H9 (cell line): ENCODE data around the gene PIGX. TPM values are rescaled to one million over a fixed set of nuclear protein-coding genes. Genes with fewer than 3 reads are reported as not detected.
A peak's percentile ranks its signal among the peaks of the same experiment; 100 is the strongest.
"Not testable (repeated sequence)": the region's sequence is repeated elsewhere in the genome, so short reads cannot be mapped to it uniquely, and the experiment has no call there.

ENCODE experiments used
- DNase-seq: peaks from one replicate; pipeline ENCODE4 v3.0.0-alpha.2; 2017
- H2AFZ ChIP-seq: one replicate; pipeline ENCODE4 v1.6.1; 2013; ENCODE audit warnings: mild to moderate bottlenecking, low read length, control low read depth, moderate library complexity
- H2AK5ac ChIP-seq: 2 replicates; pipeline ENCODE4 v1.6.1; 2013; ENCODE audit warnings: low read length, control low read depth, mixed read lengths; ENCODE audit not compliant: insufficient read length
- H2BK120ac ChIP-seq: one replicate; pipeline ENCODE4 v1.6.1; 2013; ENCODE audit warnings: low read depth, mild to moderate bottlenecking, low read length, control low read depth, inconsistent platforms; ENCODE audit not compliant: poor library complexity, severe bottlenecking
- H2BK12ac ChIP-seq: 2 replicates; pipeline ENCODE4 v1.6.1; 2013; ENCODE audit warnings: low read length, control low read depth, mixed read lengths, low read depth; ENCODE audit not compliant: insufficient read length
- H2BK15ac ChIP-seq: 2 replicates; pipeline ENCODE4 v1.6.1; 2013; ENCODE audit warnings: low read depth, low read length, control low read depth
- H2BK20ac ChIP-seq: one replicate; pipeline ENCODE4 v1.6.1; 2013; ENCODE audit warnings: low read depth, mild to moderate bottlenecking, low read length, control low read depth, inconsistent platforms; ENCODE audit not compliant: poor library complexity, severe bottlenecking
- H2BK5ac ChIP-seq: 2 replicates; pipeline ENCODE4 v1.6.1; 2013; ENCODE audit warnings: low read length, control low read depth, mixed read lengths; ENCODE audit not compliant: insufficient read length
- H3K14ac ChIP-seq: 2 replicates; pipeline ENCODE4 v1.6.1; 2013; ENCODE audit warnings: low read length, control low read depth; ENCODE audit not compliant: insufficient read depth
- H3K18ac ChIP-seq: 2 replicates; pipeline ENCODE4 v1.6.1; 2013; ENCODE audit warnings: low read depth, mild to moderate bottlenecking, mixed read lengths, low read length, control low read depth; ENCODE audit not compliant: insufficient read length
- H3K23ac ChIP-seq: 2 replicates; pipeline ENCODE4 v1.6.1; 2013; ENCODE audit warnings: low read length, control low read depth, mixed read lengths, low read depth; ENCODE audit not compliant: insufficient read length
- H3K23me2 ChIP-seq: 2 replicates; pipeline ENCODE4 v1.6.1; 2013; ENCODE audit warnings: low read depth, mild to moderate bottlenecking, mixed read lengths, low read length, control low read depth; ENCODE audit not compliant: insufficient read length, poor library complexity, severe bottlenecking
- H3K27ac ChIP-seq: 2 replicates; pipeline ENCODE4 v1.5.1; 2013; ENCODE audit warnings: low read length, control low read depth, mixed read lengths, low read depth; ENCODE audit not compliant: insufficient read length
- H3K27me3 ChIP-seq: 2 replicates; pipeline ENCODE4 v1.6.1; 2013; ENCODE audit warnings: low read length, control low read depth, inconsistent platforms; ENCODE audit not compliant: insufficient read depth
- H3K4ac ChIP-seq: 2 replicates; pipeline ENCODE4 v1.6.1; 2013; ENCODE audit warnings: low read depth, mild to moderate bottlenecking, control low read depth, inconsistent platforms, low read length, moderate library complexity
- H3K4me1 ChIP-seq: 2 replicates; pipeline ENCODE4 v1.6.1; 2013; ENCODE audit warnings: low read length, control low read depth, inconsistent platforms; ENCODE audit not compliant: insufficient read depth
- H3K4me2 ChIP-seq: 2 replicates; pipeline ENCODE4 v1.6.1; 2013; ENCODE audit warnings: low read length, control low read depth, mixed read lengths; ENCODE audit not compliant: insufficient read length, insufficient read depth
- H3K56ac ChIP-seq: 2 replicates; pipeline ENCODE4 v1.6.1; 2013; ENCODE audit warnings: low read depth, mild to moderate bottlenecking, mixed read lengths, low read length, control low read depth; ENCODE audit not compliant: insufficient read length
- H3K79me1 ChIP-seq: 2 replicates; pipeline ENCODE4 v1.6.1; 2013; ENCODE audit warnings: low read depth, mild to moderate bottlenecking, moderate library complexity, low read length, control low read depth, inconsistent platforms; ENCODE audit not compliant: insufficient read depth, poor library complexity, severe bottlenecking
- H3K79me2 ChIP-seq: 2 replicates; pipeline ENCODE4 v1.6.1; 2013; ENCODE audit warnings: low read length, control low read depth, inconsistent platforms; ENCODE audit not compliant: insufficient read depth
- H3K9ac ChIP-seq: 2 replicates; pipeline ENCODE4 v1.6.1; 2013; ENCODE audit warnings: low read length, control low read depth, mixed read lengths; ENCODE audit not compliant: insufficient read length; ENCODE audit errors: extremely low read depth
- H3K9me3 ChIP-seq: one replicate; pipeline ENCODE4 v1.6.1; 2013; ENCODE audit warnings: low read depth, low read length, inconsistent platforms; ENCODE audit not compliant: control insufficient read depth
- H3T11ph ChIP-seq: one replicate; pipeline ENCODE4 v1.6.1; 2013; ENCODE audit warnings: mild to moderate bottlenecking, low read length, control low read depth, inconsistent platforms
- H4K20me1 ChIP-seq: one replicate; pipeline ENCODE4 v1.6.1; 2013; ENCODE audit not compliant: control insufficient read depth, insufficient read length, insufficient read depth
- H4K5ac ChIP-seq: 2 replicates; pipeline ENCODE4 v1.6.1; 2013; ENCODE audit warnings: low read depth, mild to moderate bottlenecking, mixed read lengths, low read length, control low read depth; ENCODE audit not compliant: insufficient read length
- H4K8ac ChIP-seq: replicated peaks from 2 replicates; pipeline ENCODE4 v1.6.1; 2013; ENCODE audit warnings: low read length, control low read depth, mixed read lengths, low read depth; ENCODE audit not compliant: insufficient read length
- H4K91ac ChIP-seq: 2 replicates; pipeline ENCODE4 v1.6.1; 2013; ENCODE audit warnings: low read depth, mild to moderate bottlenecking, moderate library complexity, mixed read lengths, low read length, control low read depth; ENCODE audit not compliant: insufficient read length
- H3K27ac Mint-ChIP-seq, 3 experiments: 2 replicates in 2 of 3; 3 replicates in 1 of 3; pipeline ENCODE4 v1.8.0; 2020 to 2021; ENCODE audit warnings: mixed read lengths in 3 of 3, mild to moderate bottlenecking in 1 of 3, moderate library complexity in 1 of 3
- H3K27me3 Mint-ChIP-seq: 2 replicates; pipeline ENCODE4 v1.8.0; 2021; ENCODE audit warnings: low read depth, mild to moderate bottlenecking, moderate library complexity, mixed read lengths
- H3K36me3 Mint-ChIP-seq, 3 experiments: 2 replicates in 2 of 3; 3 replicates in 1 of 3; pipeline ENCODE4 v1.8.0; 2020 to 2021; ENCODE audit warnings: low read depth in 3 of 3, mixed read lengths in 3 of 3; ENCODE audit not compliant: insufficient read depth in 1 of 3
- H3K4me1 Mint-ChIP-seq, 2 experiments: 2 replicates each; pipeline ENCODE4 v1.8.0; 2020; ENCODE audit warnings: mixed read lengths in 2 of 2
- H3K4me3 Mint-ChIP-seq, 2 experiments: 2 replicates in 1 of 2; 3 replicates in 1 of 2; pipeline ENCODE4 v1.8.0; 2020 to 2021; ENCODE audit warnings: mild to moderate bottlenecking in 2 of 2, mixed read lengths in 2 of 2, moderate library complexity in 1 of 2
- H3K9me3 Mint-ChIP-seq, 2 experiments: 2 replicates in 1 of 2; 3 replicates in 1 of 2; pipeline ENCODE4 v1.8.0; 2020; ENCODE audit warnings: mild to moderate bottlenecking in 2 of 2, mixed read lengths in 2 of 2, moderate library complexity in 1 of 2
- CTCF ChIP-seq: fragments of 200-600 bp; sonication (generic); conservative IDR thresholded peaks from 3 replicates; pipeline ENCODE4 v1.8.0; 2021; ENCODE audit warnings: antibody characterized with exemption, mild to moderate bottlenecking
- WGBS: extraction: QIAGEN DNeasy Blood & Tissue Kit; methylation state at CpG from one replicate; pipeline ENCODE4 v1.1.7; 2013; ENCODE audit warnings: missing lambda C conversion rate, low lambda C conversion rate, mixed read lengths; ENCODE audit not compliant: insufficient read length; ENCODE audit errors: extremely low coverage; 5-methylcytosine and 5-hydroxymethylcytosine counted together
- total RNA-seq: library from RNA; stranded (reverse); gene quantifications from 2 replicates; pipeline ENCODE4 v1.2.1, GENCODE V29; 2021

PIGX gene
- total RNA-seq, 1 experiment from 2014 or later: 20.0 TPM

GRCh38 chr3:196712514-196713413 lies 587 bp downstream of the PIGX start:
- Histone ChIP-seq H3K4ac (no peak overlapping the region), H3K23me2 (no peaks in the 10 kb centered on the region), H4K8ac (no peak overlapping the region), H2AFZ (no peak overlapping the region), H3K79me2 (no peaks in the 10 kb centered on the region), H4K20me1 (no peaks in the 10 kb centered on the region), H3K9me3 (no peaks in the 10 kb centered on the region), H3K4me1 (no peaks in the 10 kb centered on the region), H3K23ac (no peak overlapping the region), H4K5ac (no peak overlapping the region), H2BK15ac (no peak overlapping the region), H2BK20ac (no peak overlapping the region), H3K9ac (peak overlapping the region; percentile 42), H2BK120ac (no peak overlapping the region), H3K4me2 (peak overlapping the region; percentile 69), H3K14ac (peak overlapping the region; percentile 17; the same call in 1 of the 2 replicates), H3K79me1 (no peaks in the 10 kb centered on the region), H2BK12ac (no peak overlapping the region), H3K27me3 (no peaks in the 10 kb centered on the region), H3K56ac (no peak overlapping the region), H3K27ac (no peak overlapping the region), H3K18ac (no peak overlapping the region), H4K91ac (no peak overlapping the region), H2AK5ac (no peak overlapping the region), H3T11ph (no peak overlapping the region), H2BK5ac (no peak overlapping the region)
- H3K27ac Mint-ChIP-seq: peak overlapping the region in 1 of 3 experiments; percentile 77; a peak in 2 of 7 replicates
- no peak for TF ChIP-seq CTCF
- no peaks in the 10 kb centered on the region for H3K36me3 Mint-ChIP-seq
- DNase-seq: peak; percentile 53
- no peaks in the 10 kb centered on the region for H3K9me3 Mint-ChIP-seq
- peaks cover 8 to 9% of the 10 kb centered on the region in 2 experiments for H3K4me1 Mint-ChIP-seq
- no CpG with 5 or more reads among the region's 64 CpGs for WGBS
- H3K27me3 Mint-ChIP-seq: peaks cover 9% of the 10 kb centered on the region
- peak overlapping the region; percentile 74 to 82 for H3K4me3 Mint-ChIP-seq

- not testable (repeated sequence) for H2BK12ac ChIP-seq, H2BK120ac ChIP-seq, H2BK20ac ChIP-seq, H3K14ac ChIP-seq, H3T11ph ChIP-seq, H2AK5ac ChIP-seq, H3K4me2 ChIP-seq, H3K27ac ChIP-seq, H3K4ac ChIP-seq, H3K4me3 Mint-ChIP-seq, H2AFZ ChIP-seq, H4K20me1 ChIP-seq, H3K79me2 ChIP-seq, H3K23ac ChIP-seq, H3K18ac ChIP-seq, H4K5ac ChIP-seq, H3K79me1 ChIP-seq, H2BK5ac ChIP-seq, H4K8ac ChIP-seq, H2BK15ac ChIP-seq, H3K27me3 Mint-ChIP-seq, H3K56ac ChIP-seq, H3K4me1 ChIP-seq, DNase-seq, H3K23me2 ChIP-seq, H3K27ac Mint-ChIP-seq, H3K9me3 Mint-ChIP-seq, H3K27me3 ChIP-seq, H3K9ac ChIP-seq, H4K91ac ChIP-seq, H3K9me3 ChIP-seq, H3K4me1 Mint-ChIP-seq
- peaks cover 13 to 22% (median 20%) of the 10 kb centered on the region in 3 experiments; a peak in 6 of 7 replicates for H3K36me3 Mint-ChIP-seq
- WGBS: no CpG with 5 or more reads among the region's 3 CpGs
These were observed 5.0 kb downstream of the PIGX start for GRCh38 chr3:196717162-196717561.
